ENCODE results near the gene WNT9B.

GRCh38 chr17:46815474-46816353 lies 35.7 kb upstream of the WNT9B start:
- TF ChIP-seq CTCF (IDR thresholded peaks at IDR 0.05; ENCODE audit: insufficient read depth, low read length) (no peak), SPI1 (IDR thresholded peaks at IDR 0.05; ENCODE audit: borderline replicate concordance, low read depth) (no peak), POLR2AphosphoS5 (IDR thresholded peaks at IDR 0.05; ENCODE audit: low read depth) (no peak), REST (IDR thresholded peaks at IDR 0.05; ENCODE audit: insufficient replicate concordance, low read depth) (no peak), GABPA (IDR thresholded peaks at IDR 0.05; ENCODE audit: low read depth) (no peak)

Data from HL-60 (cell line).